Immature natural killer cell (primary cell): ENCODE measurements around the gene MOB1B. TPM values are rescaled to one million over a fixed set of nuclear protein-coding genes. Genes with fewer than 3 reads are reported as not detected.
"Not testable (repeated sequence)": the region's sequence is repeated elsewhere in the genome, so short reads cannot be mapped to it uniquely, and the experiment has no call there.

Experiments used
- DNase-seq, 3 donors: peaks; one replicate each; pipeline ENCODE4 v3.0.0; 2022; ENCODE audit warnings: mixed read lengths in 1 of 3
- H3K27ac Mint-ChIP-seq, 6 donors: one replicate each; pipeline ENCODE4 v1.8.0; 2020; ENCODE audit warnings: mixed read lengths in 6 of 6, mild to moderate bottlenecking in 5 of 6, inconsistent platforms in 4 of 6, moderate library complexity in 3 of 6
- H3K27me3 Mint-ChIP-seq, 3 donors: one replicate each; pipeline ENCODE4 v1.8.0; 2020 to 2021; ENCODE audit warnings: low read depth in 3 of 3, mild to moderate bottlenecking in 3 of 3, mixed read lengths in 3 of 3, moderate library complexity in 3 of 3, inconsistent platforms in 1 of 3
- H3K36me3 Mint-ChIP-seq, 3 donors: one replicate each; pipeline ENCODE4 v1.8.0; 2020; ENCODE audit warnings: mixed read lengths in 3 of 3, inconsistent platforms in 2 of 3, mild to moderate bottlenecking in 2 of 3
- H3K4me1 Mint-ChIP-seq, 2 donors: one replicate each; pipeline ENCODE4 v1.8.0; 2020; ENCODE audit warnings: inconsistent platforms in 2 of 2, mild to moderate bottlenecking in 2 of 2, mixed read lengths in 2 of 2, moderate library complexity in 1 of 2
- H3K4me3 Mint-ChIP-seq, 5 donors: one replicate each; pipeline ENCODE4 v1.8.0; 2020; ENCODE audit warnings: mild to moderate bottlenecking in 5 of 5, mixed read lengths in 5 of 5, inconsistent platforms in 3 of 5, moderate library complexity in 3 of 5
- H3K9me3 Mint-ChIP-seq, 6 donors: one replicate each; pipeline ENCODE4 v1.8.0; 2020; ENCODE audit warnings: mild to moderate bottlenecking in 6 of 6, mixed read lengths in 6 of 6, inconsistent platforms in 4 of 6, moderate library complexity in 3 of 6
- polyA plus RNA-seq, 3 donors: library from polyadenylated mRNA; unstranded; fragments of 300-500 nt; fragmentation: Illumina TruSeq; gene quantifications; one replicate each; pipeline ENCODE4 v1.2.3, GENCODE V29; 2021

MOB1B gene
- polyA plus RNA-seq, 3 donors from 2014 or later, result 1.6 to 1.9 TPM; not detected in 1

GRCh38 chr4:70994387-70995099 lies 92.4 kb downstream of the MOB1B start:
- peaks cover 4 to 7% (median 5%) of the 10 kb centered on the region in 3 donors for H3K36me3 Mint-ChIP-seq
- peaks cover 0 to 1% (median 0%) of the 10 kb centered on the region in 6 donors for H3K9me3 Mint-ChIP-seq
- peaks cover 58 to 65% of the 10 kb centered on the region in 2 donors for H3K4me1 Mint-ChIP-seq
- peak overlapping the region; percentile 92 to 97 (median 94) for H3K4me3 Mint-ChIP-seq
- peak in 1 of 3 donors; percentile 27 for DNase-seq
- H3K27me3 Mint-ChIP-seq, result peaks cover 0 to 13% (median 0%) of the 10 kb centered on the region in 3 donors
- H3K27ac Mint-ChIP-seq, result peak overlapping the region; percentile 79 to 96 (median 84)

- Mint-ChIP-seq H3K27ac (peak overlapping the region; percentile 79 to 96 (median 84)), H3K4me1 (peaks cover 71 to 80% of the 10 kb centered on the region in 2 donors), H3K27me3 (peaks cover 0 to 13% (median 0%) of the 10 kb centered on the region in 3 donors), H3K9me3 (peaks cover 0 to 1% (median 0%) of the 10 kb centered on the region in 6 donors), H3K36me3 (peaks cover 8 to 20% (median 18%) of the 10 kb centered on the region in 3 donors), H3K4me3 (peak overlapping the region; percentile 92 to 97 (median 94))
- DNase-seq, result peak in 1 of 3 donors; percentile 15
Observed at GRCh38 chr4:70996018-70996360, 93.8 kb downstream of the MOB1B start.

DNA sequence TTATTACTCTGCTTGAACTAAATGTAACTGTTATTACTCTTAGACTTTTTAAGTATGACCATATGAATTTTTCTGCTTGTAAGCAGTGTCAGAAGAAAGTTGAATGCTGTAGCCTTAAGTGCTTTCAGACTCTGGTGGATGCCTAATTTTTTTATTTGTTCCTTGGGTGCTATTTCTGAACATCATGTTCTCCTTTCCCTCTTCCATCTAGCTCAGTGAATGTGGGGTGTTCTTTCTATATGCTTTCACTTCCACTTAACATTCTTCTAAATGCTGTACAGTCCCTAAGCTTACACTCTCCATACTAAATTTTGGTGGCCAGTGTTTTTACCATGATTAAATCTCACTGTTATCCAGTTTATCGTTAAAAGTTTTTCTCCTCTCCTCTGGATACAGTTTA lies 94.9 kb downstream of the MOB1B start:
- H3K4me1 Mint-ChIP-seq, result peaks cover 82 to 90% of the 10 kb centered on the region in 2 donors
- peak overlapping the region; percentile 79 to 96 (median 84) for H3K27ac Mint-ChIP-seq
- no peak for DNase-seq
- H3K9me3 Mint-ChIP-seq, result peaks cover 0 to 1% (median 0%) of the 10 kb centered on the region in 6 donors
- H3K4me3 Mint-ChIP-seq, result peak overlapping the region; percentile 92 to 97 (median 94)
- H3K36me3 Mint-ChIP-seq, result peaks cover 13 to 30% (median 26%) of the 10 kb centered on the region in 3 donors
- H3K27me3 Mint-ChIP-seq, result peaks cover 0 to 13% (median 0%) of the 10 kb centered on the region in 3 donors

GRCh38 chr4:70997546-70997945 lies 95.4 kb downstream of the MOB1B start:
- peak overlapping the region; percentile 92 to 97 (median 94) for H3K4me3 Mint-ChIP-seq
- peaks cover 86 to 94% of the 10 kb centered on the region in 2 donors for H3K4me1 Mint-ChIP-seq
- H3K9me3 Mint-ChIP-seq, result peaks cover 0 to 1% (median 0%) of the 10 kb centered on the region in 6 donors
- peaks cover 15 to 33% (median 27%) of the 10 kb centered on the region in 3 donors for H3K36me3 Mint-ChIP-seq
- no peak for DNase-seq
- H3K27me3 Mint-ChIP-seq, result peaks cover 0 to 13% (median 0%) of the 10 kb centered on the region in 3 donors
- peak overlapping the region; percentile 79 to 96 (median 84) for H3K27ac Mint-ChIP-seq

DNA sequence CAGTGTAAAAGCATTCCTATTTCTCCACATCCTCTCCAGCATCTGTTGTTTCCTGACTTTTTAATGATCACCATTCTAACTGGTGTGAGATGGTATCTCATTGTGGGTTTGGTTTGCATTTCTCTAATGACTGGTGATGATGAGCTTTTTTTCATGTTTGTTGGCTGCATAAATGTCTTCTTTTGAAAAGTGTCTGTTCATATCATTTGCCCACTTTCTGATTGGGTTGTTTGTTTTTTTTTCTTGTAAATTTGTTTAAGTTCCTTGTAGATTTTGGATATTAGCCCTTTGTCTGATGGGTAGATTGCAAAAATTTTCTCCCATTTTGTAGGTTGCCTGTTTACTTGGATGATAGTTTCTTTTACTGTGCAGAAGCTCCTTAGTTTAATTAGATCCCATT lies 97.5 kb downstream of the MOB1B start:
- H3K4me3 Mint-ChIP-seq, result peak overlapping the region in 3 of 5 donors; percentile 23 to 63 (median 29)
- H3K9me3 Mint-ChIP-seq, DNase-seq, H3K27me3 Mint-ChIP-seq: not testable (repeated sequence)
- peaks cover 94 to 100% of the 10 kb centered on the region in 2 donors for H3K4me1 Mint-ChIP-seq
- H3K36me3 Mint-ChIP-seq, result peaks cover 18 to 33% (median 27%) of the 10 kb centered on the region in 3 donors
- H3K27ac Mint-ChIP-seq, result peak overlapping the region; percentile 8 to 81 (median 66)

GRCh38 chr4:71001363-71001762 lies 99.2 kb downstream of the MOB1B start:
- H3K9me3 Mint-ChIP-seq, DNase-seq, H3K4me3 Mint-ChIP-seq, H3K27me3 Mint-ChIP-seq: not testable (repeated sequence)
- H3K36me3 Mint-ChIP-seq, result peaks cover 18 to 33% (median 27%) of the 10 kb centered on the region in 3 donors
- peak overlapping the region in 4 of 6 donors; percentile 1 to 46 (median 21) for H3K27ac Mint-ChIP-seq
- peaks cover 87 to 94% of the 10 kb centered on the region in 2 donors for H3K4me1 Mint-ChIP-seq

- H3K9me3 Mint-ChIP-seq, result no peaks in the 10 kb centered on the region
- DNase-seq, result peak in 2 of 3 donors; percentile 33 to 39
- peak overlapping the region; percentile 28 to 65 (median 46) for H3K4me3 Mint-ChIP-seq
- peaks cover 0 to 2% (median 0%) of the 10 kb centered on the region in 3 donors for H3K27me3 Mint-ChIP-seq
- H3K4me1 Mint-ChIP-seq, result peaks cover 79 to 94% of the 10 kb centered on the region in 2 donors
- peak overlapping the region; percentile 63 to 91 (median 86) for H3K27ac Mint-ChIP-seq
- peaks cover 14 to 28% (median 23%) of the 10 kb centered on the region in 3 donors for H3K36me3 Mint-ChIP-seq
Observed at GRCh38 chr4:71004281-71004851, 102.2 kb downstream of the MOB1B start.

DNA sequence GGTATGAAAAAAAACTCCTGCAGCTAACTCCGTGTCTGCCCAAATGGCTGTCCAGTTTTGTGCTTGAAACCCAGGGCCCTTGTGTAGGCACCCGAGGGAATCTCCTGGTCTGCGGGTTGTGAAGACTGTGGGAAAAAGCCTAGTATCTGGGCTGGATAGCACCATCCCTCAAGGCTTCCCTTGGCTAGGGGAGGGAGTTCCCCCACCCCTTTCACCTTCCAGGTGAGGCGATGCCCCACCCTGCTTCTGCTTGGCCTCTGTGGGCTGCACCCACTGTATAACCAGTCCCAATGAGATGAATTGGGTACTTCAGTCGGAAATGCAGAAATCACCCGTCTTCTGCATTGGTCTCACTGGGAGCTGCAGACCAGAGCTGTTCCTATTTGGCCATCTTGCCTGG lies 102.9 kb downstream of the MOB1B start:
- H3K27ac Mint-ChIP-seq, result peak overlapping the region; percentile 46 to 90 (median 78)
- H3K9me3 Mint-ChIP-seq, DNase-seq, H3K27me3 Mint-ChIP-seq: not testable (repeated sequence)
- H3K36me3 Mint-ChIP-seq, result peaks cover 14 to 22% (median 17%) of the 10 kb centered on the region in 3 donors
- H3K4me1 Mint-ChIP-seq, result peaks cover 80 to 94% of the 10 kb centered on the region in 2 donors
- peak overlapping the region; percentile 25 to 65 (median 46) for H3K4me3 Mint-ChIP-seq

DNA sequence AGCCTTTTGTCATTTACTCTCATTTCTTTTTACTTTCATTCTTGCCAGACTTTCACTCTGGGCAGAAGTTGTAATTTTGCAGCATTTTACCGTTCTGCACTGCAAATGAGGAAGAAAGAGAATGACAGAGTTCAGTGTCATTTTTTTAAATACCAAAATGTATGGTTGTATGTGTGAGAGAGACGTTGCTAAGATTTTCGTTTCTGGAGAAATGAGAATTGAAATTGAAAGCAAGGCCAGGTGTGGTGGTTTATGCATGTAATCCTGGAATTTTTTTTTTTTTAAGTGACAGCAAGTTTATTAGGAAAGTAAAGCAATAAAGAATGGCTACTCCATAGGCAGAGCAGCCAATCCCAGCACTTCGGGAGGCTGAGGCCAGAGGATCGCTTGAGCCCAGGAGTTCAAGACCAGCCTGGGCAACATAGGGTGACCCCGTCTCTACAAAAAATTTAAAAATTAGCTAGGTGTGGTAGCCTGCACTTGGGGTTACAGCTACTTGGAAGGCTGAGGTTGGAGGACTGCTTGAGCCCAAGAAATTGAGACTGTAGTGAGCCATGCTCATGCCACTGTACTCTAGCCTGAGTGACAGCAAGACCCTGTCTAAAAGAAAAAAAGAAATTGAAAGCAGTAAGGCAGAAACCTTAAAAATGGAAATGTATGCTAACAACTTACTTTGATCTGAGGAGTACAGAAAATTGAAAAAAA lies 104.2 kb downstream of the MOB1B start:
- Mint-ChIP-seq H3K36me3 (peaks cover 7 to 9% (median 8%) of the 10 kb centered on the region in 3 donors), H3K27me3 (peaks cover 0 to 2% (median 0%) of the 10 kb centered on the region in 3 donors), H3K27ac (peak overlapping the region; percentile 89 to 94 (median 92)), H3K4me1 (peaks cover 69 to 83% of the 10 kb centered on the region in 2 donors), H3K9me3 (no peaks in the 10 kb centered on the region), H3K4me3 (peak overlapping the region; percentile 44 to 79 (median 75))
- DNase-seq, result peak in 1 of 3 donors; percentile 12

DNA sequence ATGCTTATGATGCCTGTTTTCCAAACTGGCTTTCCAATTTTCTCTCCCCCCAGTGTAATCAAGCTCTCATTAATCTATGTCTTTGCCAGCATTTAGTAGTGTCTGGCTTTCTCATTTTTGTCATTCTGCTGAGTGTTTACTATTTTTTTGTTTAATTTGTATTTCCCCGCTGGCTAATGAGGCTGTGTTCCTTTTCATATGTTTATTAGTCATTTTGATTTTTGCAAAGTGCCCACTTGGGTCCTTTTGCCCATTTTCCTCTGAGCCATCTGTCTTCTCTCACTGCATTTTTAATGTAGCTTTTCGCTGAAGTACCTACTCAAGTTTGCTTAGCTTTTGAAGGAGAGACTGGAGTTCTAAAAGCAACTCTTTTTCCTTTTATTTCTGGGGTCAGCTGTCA lies 106.0 kb downstream of the MOB1B start:
- peaks cover 0 to 2% (median 0%) of the 10 kb centered on the region in 3 donors for H3K27me3 Mint-ChIP-seq
- H3K4me3 Mint-ChIP-seq, result no peak overlapping the region
- peak overlapping the region in 4 of 6 donors; percentile 11 to 57 (median 46) for H3K27ac Mint-ChIP-seq
- H3K4me1 Mint-ChIP-seq, result peaks cover 52 to 71% of the 10 kb centered on the region in 2 donors
- no peaks in the 10 kb centered on the region for H3K9me3 Mint-ChIP-seq
- DNase-seq, result no peak
- peaks cover 0 to 8% (median 3%) of the 10 kb centered on the region in 3 donors for H3K36me3 Mint-ChIP-seq

GRCh38 chr4:71009086-71009485 lies 106.9 kb downstream of the MOB1B start:
- Mint-ChIP-seq H3K9me3 (no peaks in the 10 kb centered on the region), H3K4me3 (no peak overlapping the region), H3K4me1 (peaks cover 49 to 71% of the 10 kb centered on the region in 2 donors), H3K27me3 (peaks cover 0 to 2% (median 0%) of the 10 kb centered on the region in 3 donors), H3K36me3 (peaks cover 3 to 9% (median 6%) of the 10 kb centered on the region in 3 donors), H3K27ac (peak overlapping the region in 4 of 6 donors; percentile 37 to 62 (median 56))
- DNase-seq, result no peak

DNA sequence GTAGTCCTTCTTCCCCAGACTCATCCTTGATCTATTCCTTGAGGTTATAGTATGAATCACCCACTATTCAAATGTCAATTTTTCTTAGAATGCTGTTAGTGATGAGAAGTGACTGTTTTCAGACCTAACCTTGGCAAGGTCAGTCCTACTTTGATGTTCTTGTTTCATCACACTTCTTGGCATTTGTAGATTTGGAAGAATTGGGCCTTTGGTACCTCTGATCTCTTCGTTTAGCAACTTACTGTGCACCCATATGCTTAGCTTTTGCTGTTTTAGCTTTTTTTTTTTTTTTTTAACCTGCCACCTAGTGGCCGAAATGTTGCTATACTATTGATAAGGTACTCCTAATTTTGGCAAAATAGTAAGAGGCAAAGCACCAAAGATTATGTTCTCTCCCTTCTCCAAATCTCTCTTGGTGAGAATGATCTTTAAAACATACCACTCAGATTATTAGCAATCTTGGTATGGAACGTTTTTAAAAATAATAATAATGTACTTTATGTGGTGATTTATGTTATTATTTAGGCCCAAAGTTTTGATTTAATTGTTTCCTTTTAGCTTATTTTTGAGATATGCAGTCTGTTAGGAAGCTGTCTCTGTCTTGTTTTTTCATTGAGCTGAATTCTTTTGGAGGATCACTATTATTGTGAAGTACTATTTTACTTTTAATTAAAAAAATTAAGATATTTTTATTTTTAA lies 107.9 kb downstream of the MOB1B start:
- peaks cover 42 to 69% of the 10 kb centered on the region in 2 donors for H3K4me1 Mint-ChIP-seq
- H3K4me3 Mint-ChIP-seq, result no peak overlapping the region

GRCh38 chr4:71011451-71011850 lies 109.3 kb downstream of the MOB1B start:
- DNase-seq, result no peak
- H3K27me3 Mint-ChIP-seq, result no peaks in the 10 kb centered on the region
- H3K4me1 Mint-ChIP-seq, result peaks cover 35 to 61% of the 10 kb centered on the region in 2 donors
- H3K9me3 Mint-ChIP-seq, result no peaks in the 10 kb centered on the region
- H3K36me3 Mint-ChIP-seq, result peaks cover 3 to 9% (median 6%) of the 10 kb centered on the region in 3 donors
- H3K27ac Mint-ChIP-seq, result no peak overlapping the region
- no peak overlapping the region for H3K4me3 Mint-ChIP-seq

More for the DNA sequence above, 107.9 kb downstream of the MOB1B start:
- no peaks in the 10 kb centered on the region for H3K27me3 Mint-ChIP-seq
- H3K36me3 Mint-ChIP-seq, result peaks cover 3 to 9% (median 6%) of the 10 kb centered on the region in 3 donors
- peak; percentile 33 to 47 (median 37) for DNase-seq
- peak overlapping the region; percentile 27 to 62 (median 50) for H3K27ac Mint-ChIP-seq
- no peaks in the 10 kb centered on the region for H3K9me3 Mint-ChIP-seq
